Measurements from ENCODE around the gene MICALL1.
A peak's percentile ranks its signal among the peaks of the same experiment; 100 is the strongest.

MICALL1 gene

DNA sequence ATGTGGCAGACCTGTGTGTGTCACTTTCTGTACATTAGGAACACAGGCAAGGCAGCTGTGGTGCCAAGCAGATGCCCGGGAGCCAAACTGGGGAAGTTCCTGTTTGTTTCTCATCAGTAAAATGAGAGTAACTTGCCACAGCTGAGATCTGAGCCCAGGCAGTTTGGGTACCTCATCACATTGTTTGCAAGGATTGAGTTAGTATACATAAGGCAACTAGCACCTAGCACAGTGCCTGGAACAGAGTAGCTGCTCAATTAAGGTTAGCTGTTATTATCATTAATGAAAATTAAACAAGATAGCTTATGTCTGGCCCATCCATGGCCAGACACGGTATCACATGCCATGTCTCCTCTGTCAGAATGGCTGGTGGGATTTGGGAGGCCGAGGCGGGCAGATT is 70.5 kb downstream of the MICALL1 start:
- DNase-seq (ENCODE audit: low read depth) = no peak
- H3K4me3 ChIP-seq (ENCODE audit: low read depth, low read length) = no peak overlapping the region
- TF ChIP-seq, protein P1, sequence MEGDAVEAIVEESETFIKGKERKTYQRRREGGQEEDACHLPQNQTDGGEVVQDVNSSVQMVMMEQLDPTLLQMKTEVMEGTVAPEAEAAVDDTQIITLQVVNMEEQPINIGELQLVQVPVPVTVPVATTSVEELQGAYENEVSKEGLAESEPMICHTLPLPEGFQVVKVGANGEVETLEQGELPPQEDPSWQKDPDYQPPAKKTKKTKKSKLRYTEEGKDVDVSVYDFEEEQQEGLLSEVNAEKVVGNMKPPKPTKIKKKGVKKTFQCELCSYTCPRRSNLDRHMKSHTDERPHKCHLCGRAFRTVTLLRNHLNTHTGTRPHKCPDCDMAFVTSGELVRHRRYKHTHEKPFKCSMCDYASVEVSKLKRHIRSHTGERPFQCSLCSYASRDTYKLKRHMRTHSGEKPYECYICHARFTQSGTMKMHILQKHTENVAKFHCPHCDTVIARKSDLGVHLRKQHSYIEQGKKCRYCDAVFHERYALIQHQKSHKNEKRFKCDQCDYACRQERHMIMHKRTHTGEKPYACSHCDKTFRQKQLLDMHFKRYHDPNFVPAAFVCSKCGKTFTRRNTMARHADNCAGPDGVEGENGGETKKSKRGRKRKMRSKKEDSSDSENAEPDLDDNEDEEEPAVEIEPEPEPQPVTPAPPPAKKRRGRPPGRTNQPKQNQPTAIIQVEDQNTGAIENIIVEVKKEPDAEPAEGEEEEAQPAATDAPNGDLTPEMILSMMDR (IDR thresholded peaks at IDR 0.05; ENCODE audit: low read depth, low read length, missing control alignments) = no peak
- in situ Hi-C loops (cut with HindIII; ENCODE audit: low sequenced_read_pairs) = no loop called here

DNA sequence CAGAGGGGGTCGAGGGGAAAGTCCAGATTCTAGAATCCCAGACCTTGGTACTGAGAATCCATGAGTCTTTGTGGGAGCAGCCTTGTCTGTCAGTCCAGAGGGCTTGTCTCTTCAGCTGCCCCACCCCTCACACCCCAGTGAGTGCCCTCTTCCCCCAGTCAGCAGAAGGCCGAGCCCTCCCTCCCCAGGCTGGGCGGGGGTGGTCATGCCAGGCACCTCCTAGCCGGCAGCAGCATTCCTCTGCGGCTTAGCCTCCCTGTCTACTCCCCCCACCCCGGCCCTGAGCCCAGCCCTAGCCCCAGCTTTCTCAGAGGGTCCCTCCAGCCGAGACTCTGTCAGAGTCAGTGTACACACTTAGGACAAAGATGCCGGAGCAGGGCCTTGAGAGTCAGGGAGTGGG is 73.7 kb downstream of the MICALL1 start:
- TF ChIP-seq, protein P1 (IDR thresholded peaks at IDR 0.05; ENCODE audit: low read depth, low read length, missing control alignments) = no peak
- in situ Hi-C loops (cut with HindIII; ENCODE audit: low sequenced_read_pairs) = no loop called here
- no peak overlapping the region for H3K4me3 ChIP-seq (ENCODE audit: low read depth, low read length)
- no peak for DNase-seq (ENCODE audit: low read depth)

- no peak for DNase-seq (ENCODE audit: low read depth)
- no peak overlapping the region for H3K4me3 ChIP-seq (ENCODE audit: low read depth, low read length)
- in situ Hi-C loops (cut with HindIII; ENCODE audit: low sequenced_read_pairs) = no loop called here
- TF ChIP-seq, protein P1 (IDR thresholded peaks at IDR 0.05; ENCODE audit: low read depth, low read length, missing control alignments) = no peak
These were observed 75.3 kb downstream of the MICALL1 start for GRCh38 chr22:37981282-37982011.

DNA sequence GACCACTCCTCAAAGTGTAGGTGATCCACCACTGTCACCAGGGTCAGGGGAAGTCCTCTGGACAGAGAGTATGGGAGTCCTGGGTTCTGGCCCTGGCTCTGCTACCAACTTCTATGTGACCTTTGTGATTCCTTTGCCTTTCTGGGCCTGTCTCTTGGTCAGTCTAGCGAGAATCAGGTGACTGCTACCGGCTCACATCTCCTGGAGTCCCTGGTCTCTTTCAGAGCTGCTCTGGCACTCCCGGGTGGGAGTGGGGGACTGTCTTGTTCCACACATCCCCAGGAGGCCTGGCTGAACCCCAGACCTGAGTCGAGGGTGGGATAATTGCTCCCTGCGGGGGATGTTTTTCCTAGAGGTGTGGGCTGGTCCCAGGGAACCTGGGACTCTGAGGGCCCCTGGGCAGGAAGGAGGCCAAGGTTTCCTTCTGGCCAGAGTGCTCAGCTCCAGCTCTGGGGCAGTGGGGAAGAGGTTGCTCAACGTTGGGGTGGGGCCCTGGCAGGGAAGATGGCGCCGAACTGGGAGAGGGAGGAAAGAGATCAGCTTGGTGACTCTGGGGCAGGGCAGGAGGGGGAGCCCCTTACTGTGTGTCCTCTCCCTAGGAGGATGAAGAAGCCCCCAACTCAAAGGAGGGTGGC is 76.2 kb downstream of the MICALL1 start:
- H3K4me3 ChIP-seq (ENCODE audit: low read depth, low read length) = no peak overlapping the region
- no peak for DNase-seq (ENCODE audit: low read depth)
- TF ChIP-seq, protein P1 (IDR thresholded peaks at IDR 0.05; ENCODE audit: low read depth, low read length, missing control alignments) = no peak
- in situ Hi-C loops (cut with HindIII; ENCODE audit: low sequenced_read_pairs) = no loop called here

- DNase-seq (ENCODE audit: low read depth) = no peak
- H3K4me3 ChIP-seq (ENCODE audit: low read depth, low read length) = no peak overlapping the region
- in situ Hi-C loops (cut with HindIII; ENCODE audit: low sequenced_read_pairs) = no loop called here
- TF ChIP-seq, protein P1 (IDR thresholded peaks at IDR 0.05; ENCODE audit: low read depth, low read length, missing control alignments) = peak; percentile 15
These were observed 77.1 kb downstream of the MICALL1 start for GRCh38 chr22:37982938-37983859.
